ENCODE measurements around the gene NIPAL3.

The NIPAL3 gene

GRCh38 chr1:24386241-24386640, 29.4 kb upstream of the NIPAL3 start:
- peaks cover 37% of the 10 kb centered on the region for H3K4me1 Mint-ChIP-seq (ENCODE audit: low read depth)
- H3K36me3 Mint-ChIP-seq (ENCODE audit: low read depth), result peaks cover 4% of the 10 kb centered on the region
- H3K4me3 Mint-ChIP-seq, result no peak overlapping the region
- H3K27me3 Mint-ChIP-seq, result no peaks in the 10 kb centered on the region
- no peaks in the 10 kb centered on the region for H3K9me3 Mint-ChIP-seq
- H3K27ac Mint-ChIP-seq, result no peak overlapping the region

- Mint-ChIP-seq H3K4me3 (no peak overlapping the region), H3K36me3 (ENCODE audit: low read depth) (peaks cover 4% of the 10 kb centered on the region), H3K27me3 (no peaks in the 10 kb centered on the region), H3K9me3 (no peaks in the 10 kb centered on the region), H3K4me1 (ENCODE audit: low read depth) (peaks cover 44% of the 10 kb centered on the region), H3K27ac (no peak overlapping the region)
Observed at GRCh38 chr1:24386931-24387330, 28.7 kb upstream of the NIPAL3 start.

GRCh38 chr1:24387636-24388175, 27.9 kb upstream of the NIPAL3 start:
- no peak overlapping the region for H3K4me3 Mint-ChIP-seq
- no peak overlapping the region for H3K27ac Mint-ChIP-seq
- H3K9me3 Mint-ChIP-seq, result no peaks in the 10 kb centered on the region
- no peaks in the 10 kb centered on the region for H3K27me3 Mint-ChIP-seq
- peaks cover 51% of the 10 kb centered on the region for H3K4me1 Mint-ChIP-seq (ENCODE audit: low read depth)
- H3K36me3 Mint-ChIP-seq (ENCODE audit: low read depth), result peaks cover under 1% of the 10 kb centered on the region

GRCh38 chr1:24388331-24388885, 27.2 kb upstream of the NIPAL3 start:
- H3K4me1 Mint-ChIP-seq (ENCODE audit: low read depth), result peaks cover 58% of the 10 kb centered on the region
- no peaks in the 10 kb centered on the region for H3K36me3 Mint-ChIP-seq (ENCODE audit: low read depth)
- no peak overlapping the region for H3K4me3 Mint-ChIP-seq
- H3K27me3 Mint-ChIP-seq, result no peaks in the 10 kb centered on the region
- no peaks in the 10 kb centered on the region for H3K9me3 Mint-ChIP-seq
- H3K27ac Mint-ChIP-seq, result no peak overlapping the region

GRCh38 chr1:24389231-24389678, 26.3 kb upstream of the NIPAL3 start:
- no peaks in the 10 kb centered on the region for H3K9me3 Mint-ChIP-seq
- H3K36me3 Mint-ChIP-seq (ENCODE audit: low read depth), result no peaks in the 10 kb centered on the region
- H3K4me1 Mint-ChIP-seq (ENCODE audit: low read depth), result peaks cover 60% of the 10 kb centered on the region
- H3K27me3 Mint-ChIP-seq, result no peaks in the 10 kb centered on the region
- H3K27ac Mint-ChIP-seq, result no peak overlapping the region
- no peak overlapping the region for H3K4me3 Mint-ChIP-seq

GRCh38 chr1:24390924-24391782, 24.4 kb upstream of the NIPAL3 start:
- Mint-ChIP-seq H3K36me3 (ENCODE audit: low read depth) (no peaks in the 10 kb centered on the region), H3K4me1 (ENCODE audit: low read depth) (peaks cover 48% of the 10 kb centered on the region), H3K4me3 (peak overlapping the region; percentile 67), H3K27me3 (no peaks in the 10 kb centered on the region), H3K9me3 (no peaks in the 10 kb centered on the region), H3K27ac (peak overlapping the region; percentile 74)

- peak overlapping the region; percentile 74 for H3K27ac Mint-ChIP-seq
- no peaks in the 10 kb centered on the region for H3K27me3 Mint-ChIP-seq
- H3K36me3 Mint-ChIP-seq (ENCODE audit: low read depth), result no peaks in the 10 kb centered on the region
- H3K9me3 Mint-ChIP-seq, result no peaks in the 10 kb centered on the region
- peaks cover 40% of the 10 kb centered on the region for H3K4me1 Mint-ChIP-seq (ENCODE audit: low read depth)
- peak overlapping the region; percentile 67 for H3K4me3 Mint-ChIP-seq
Observed at GRCh38 chr1:24391882-24392603, 23.6 kb upstream of the NIPAL3 start.

GRCh38 chr1:24392604-24392946, 23.0 kb upstream of the NIPAL3 start:
- Mint-ChIP-seq H3K27me3 (no peaks in the 10 kb centered on the region), H3K27ac (peak overlapping the region; percentile 74), H3K36me3 (ENCODE audit: low read depth) (no peaks in the 10 kb centered on the region), H3K4me1 (ENCODE audit: low read depth) (peaks cover 40% of the 10 kb centered on the region), H3K9me3 (no peaks in the 10 kb centered on the region), H3K4me3 (peak overlapping the region; percentile 67)

- Mint-ChIP-seq H3K36me3 (ENCODE audit: low read depth) (no peaks in the 10 kb centered on the region), H3K4me3 (peak overlapping the region; percentile 4), H3K9me3 (no peaks in the 10 kb centered on the region), H3K27ac (peak overlapping the region; percentile 74), H3K27me3 (no peaks in the 10 kb centered on the region), H3K4me1 (ENCODE audit: low read depth) (peaks cover 40% of the 10 kb centered on the region)
Observed at GRCh38 chr1:24392982-24393650, 22.5 kb upstream of the NIPAL3 start.

GRCh38 chr1:24393892-24394291, 21.7 kb upstream of the NIPAL3 start:
- no peaks in the 10 kb centered on the region for H3K36me3 Mint-ChIP-seq (ENCODE audit: low read depth)
- no peaks in the 10 kb centered on the region for H3K9me3 Mint-ChIP-seq
- H3K4me1 Mint-ChIP-seq (ENCODE audit: low read depth), result peaks cover 40% of the 10 kb centered on the region
- H3K27me3 Mint-ChIP-seq, result no peaks in the 10 kb centered on the region
- no peak overlapping the region for H3K4me3 Mint-ChIP-seq
- H3K27ac Mint-ChIP-seq, result peak overlapping the region; percentile 21

GRCh38 chr1:24400065-24400464, 15.5 kb upstream of the NIPAL3 start:
- Mint-ChIP-seq H3K4me3 (no peak overlapping the region), H3K27me3 (no peaks in the 10 kb centered on the region), H3K9me3 (no peaks in the 10 kb centered on the region), H3K36me3 (ENCODE audit: low read depth) (peaks cover 9% of the 10 kb centered on the region), H3K4me1 (ENCODE audit: low read depth) (peaks cover 9% of the 10 kb centered on the region), H3K27ac (no peak overlapping the region)

- no peaks in the 10 kb centered on the region for H3K9me3 Mint-ChIP-seq
- H3K36me3 Mint-ChIP-seq (ENCODE audit: low read depth), result peaks cover 9% of the 10 kb centered on the region
- H3K27ac Mint-ChIP-seq, result no peak overlapping the region
- peaks cover 9% of the 10 kb centered on the region for H3K4me1 Mint-ChIP-seq (ENCODE audit: low read depth)
- H3K27me3 Mint-ChIP-seq, result no peaks in the 10 kb centered on the region
- H3K4me3 Mint-ChIP-seq, result no peak overlapping the region
Observed at GRCh38 chr1:24403806-24404205, 11.8 kb upstream of the NIPAL3 start.

- H3K4me1 Mint-ChIP-seq (ENCODE audit: low read depth), result peaks cover 5% of the 10 kb centered on the region
Observed at GRCh38 chr1:24406788-24407187, 8.8 kb upstream of the NIPAL3 start.

GRCh38 chr1:24409535-24409934, 6.1 kb upstream of the NIPAL3 start:
- Mint-ChIP-seq H3K9me3 (no peaks in the 10 kb centered on the region), H3K27ac (no peak overlapping the region), H3K4me1 (ENCODE audit: low read depth) (peaks cover 20% of the 10 kb centered on the region), H3K4me3 (no peak overlapping the region), H3K27me3 (no peaks in the 10 kb centered on the region), H3K36me3 (ENCODE audit: low read depth) (no peaks in the 10 kb centered on the region)

More at GRCh38 chr1:24406788-24407187, 8.8 kb upstream of the NIPAL3 start:
- H3K4me3 Mint-ChIP-seq, result no peak overlapping the region
- H3K36me3 Mint-ChIP-seq (ENCODE audit: low read depth), result no peaks in the 10 kb centered on the region
- H3K27me3 Mint-ChIP-seq, result no peaks in the 10 kb centered on the region
- H3K9me3 Mint-ChIP-seq, result no peaks in the 10 kb centered on the region
- H3K27ac Mint-ChIP-seq, result no peak overlapping the region

Data from stimulated activated naive CD8-positive, alpha-beta T cell treated with anti-CD3 and anti-CD28 coated beads, Interleukin-15, Interleukin-2, amounts not matched to agents 100 ng/mL and 50 ng/mL, for 24 hours (primary cell).